ENCODE measurements around the gene GBGT1. TPM values are rescaled to one million over a fixed set of nuclear protein-coding genes. Genes with fewer than 3 reads are reported as not detected.
"Not testable (repeated sequence)": the region's sequence is repeated elsewhere in the genome, so short reads cannot be mapped to it uniquely, and the experiment has no call there.

GBGT1 gene
- 3.5 TPM for polyA plus RNA-seq (2012; ENCODE audit: missing spikeins)

DNA sequence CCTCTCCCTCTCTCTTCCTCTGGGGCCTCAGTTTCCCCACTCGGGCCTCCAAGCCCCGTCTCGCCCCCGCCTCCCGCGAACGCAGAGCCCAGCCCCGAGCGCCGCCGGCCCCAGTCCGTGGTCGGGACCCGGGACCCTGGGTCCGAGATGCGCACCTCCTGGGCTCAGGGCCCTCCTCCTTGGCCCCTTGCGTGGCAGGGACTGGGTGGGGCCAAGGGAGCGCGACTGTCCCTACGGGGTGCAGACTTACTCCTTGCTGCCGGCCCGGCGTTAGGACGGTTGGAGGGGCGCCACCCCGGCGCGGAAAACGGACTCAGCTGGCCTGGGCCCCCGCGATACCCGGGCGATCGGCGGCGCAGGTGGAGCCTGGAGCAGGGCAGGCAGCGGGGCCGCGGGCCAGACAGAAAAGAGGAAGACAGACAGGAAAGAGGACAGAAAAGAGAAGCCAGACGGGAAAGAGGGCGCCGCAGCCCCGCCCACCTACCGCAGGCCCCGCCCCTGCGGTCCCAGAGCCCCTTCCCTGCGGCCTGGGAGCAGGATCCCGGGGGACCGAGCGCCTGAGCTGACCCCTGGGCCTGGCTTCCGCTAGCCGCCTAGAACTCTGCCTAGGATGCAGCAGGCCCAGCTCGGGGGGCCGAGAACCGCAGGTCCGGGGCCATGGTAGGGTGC, at the start of gene GBGT1:
Gene GBGT1 (minus strand): TSS at position 411 of the 669 bp plus-strand sequence. CDS start 1,502 bp downstream, outside the sequence.
- TF ChIP-seq TAF1 (IDR thresholded peaks at IDR 0.05; ENCODE audit: borderline replicate concordance, low read depth, low read length) (no peak), POLR2AphosphoS5 (IDR thresholded peaks at IDR 0.05; ENCODE audit: low read depth, low read length) (no peak), POLR2A (IDR thresholded peaks at IDR 0.05; ENCODE audit: low read depth, low read length) (no peak)
- FAIRE-seq, result peak; percentile 46
- peak; percentile 61 for DNase-seq (ENCODE audit: insufficient read length)

DNA sequence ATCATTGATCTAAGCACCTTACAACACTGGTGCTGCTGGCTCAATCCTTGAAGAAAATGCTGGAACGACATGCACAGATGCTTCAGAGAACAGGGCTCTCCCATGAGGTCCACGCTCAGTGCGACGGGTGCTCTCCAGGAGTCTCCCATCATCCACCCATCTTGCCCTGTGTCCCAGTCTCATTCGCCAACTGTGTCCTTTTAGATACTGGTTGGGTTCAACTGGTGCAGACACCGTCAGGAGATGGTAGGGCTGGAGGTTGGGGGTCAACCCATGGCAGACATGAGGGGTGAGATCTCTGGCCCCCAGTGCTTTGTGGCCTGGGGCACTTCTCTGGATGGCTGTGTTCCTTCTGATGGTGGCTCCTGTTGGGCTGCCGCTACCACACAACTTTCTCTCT, 46.9 kb upstream of the GBGT1 start:
- no peak for FAIRE-seq
- DNase-seq (ENCODE audit: insufficient read length), result no peak
- TF ChIP-seq POLR2AphosphoS5 (IDR thresholded peaks at IDR 0.05; ENCODE audit: low read depth, low read length) (no peak), TAF1 (IDR thresholded peaks at IDR 0.05; ENCODE audit: borderline replicate concordance, low read depth, low read length) (no peak), POLR2A (IDR thresholded peaks at IDR 0.05; ENCODE audit: low read depth, low read length) (no peak)

DNA sequence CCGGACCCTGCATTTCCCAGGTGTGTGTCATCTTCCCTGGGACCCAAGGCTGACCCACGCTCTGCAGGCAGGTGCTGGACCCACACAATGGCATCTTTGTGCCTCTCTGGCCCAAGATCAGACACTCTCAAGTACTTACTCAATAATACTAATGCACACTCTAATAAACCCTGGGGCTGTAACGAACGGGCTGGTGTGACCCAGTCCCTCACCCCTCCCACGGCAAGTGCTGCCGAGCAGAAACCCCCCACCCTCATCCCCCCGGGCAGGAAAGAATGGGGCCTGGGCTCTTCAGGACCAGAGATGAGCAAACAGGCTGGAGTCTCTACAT, 46.5 kb upstream of the GBGT1 start:
- TF ChIP-seq POLR2AphosphoS5 (IDR thresholded peaks at IDR 0.05; ENCODE audit: low read depth, low read length), result no peak
- TF ChIP-seq POLR2A (IDR thresholded peaks at IDR 0.05; ENCODE audit: low read depth, low read length), result no peak
- TF ChIP-seq TAF1 (IDR thresholded peaks at IDR 0.05; ENCODE audit: borderline replicate concordance, low read depth, low read length), result no peak
- no peak for FAIRE-seq
- DNase-seq (ENCODE audit: insufficient read length), result no peak

DNA sequence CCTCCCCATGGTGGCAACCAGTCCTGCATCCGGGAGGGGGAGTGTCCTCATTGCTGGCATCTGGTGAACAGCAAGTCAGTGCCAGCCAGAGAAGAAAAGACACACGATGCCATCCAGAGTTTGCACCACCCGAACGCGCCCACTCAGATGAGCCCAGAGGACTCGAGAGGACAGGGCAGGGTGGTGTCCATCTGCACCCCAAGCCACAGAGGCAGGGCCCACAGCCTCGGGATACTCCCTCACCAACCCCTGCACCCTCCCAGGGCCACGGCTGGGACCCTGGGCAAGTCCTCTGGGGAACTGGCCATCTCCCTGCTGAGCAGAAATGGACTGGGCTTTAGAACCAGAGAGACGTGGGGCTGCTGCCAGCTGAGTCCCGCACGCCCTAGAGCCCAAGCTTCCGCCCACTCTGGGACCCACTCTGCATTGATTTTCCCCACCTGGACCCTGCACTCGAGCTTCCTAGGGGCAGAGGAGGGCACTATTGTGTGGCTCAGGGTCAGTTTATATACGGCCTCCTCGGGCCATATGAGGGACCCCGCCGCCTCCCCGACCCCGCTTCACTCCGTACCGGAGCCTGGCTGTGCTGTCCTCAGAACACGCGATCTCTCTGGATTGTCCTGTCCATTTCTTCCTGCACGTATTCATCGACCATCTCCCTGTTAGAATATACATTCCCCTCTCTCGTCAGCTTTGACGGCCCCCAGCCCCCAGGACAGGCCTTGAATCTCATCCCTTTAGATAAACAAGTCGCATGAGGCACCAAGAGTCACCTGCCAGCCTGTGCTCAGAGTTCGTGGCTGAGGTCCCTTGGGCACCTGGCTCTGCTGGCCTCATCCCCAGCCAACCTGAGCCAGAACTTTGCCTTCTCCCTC, 45.9 kb upstream of the GBGT1 start:
- DNase-seq (ENCODE audit: insufficient read length); FAIRE-seq: not testable (repeated sequence)

DNA sequence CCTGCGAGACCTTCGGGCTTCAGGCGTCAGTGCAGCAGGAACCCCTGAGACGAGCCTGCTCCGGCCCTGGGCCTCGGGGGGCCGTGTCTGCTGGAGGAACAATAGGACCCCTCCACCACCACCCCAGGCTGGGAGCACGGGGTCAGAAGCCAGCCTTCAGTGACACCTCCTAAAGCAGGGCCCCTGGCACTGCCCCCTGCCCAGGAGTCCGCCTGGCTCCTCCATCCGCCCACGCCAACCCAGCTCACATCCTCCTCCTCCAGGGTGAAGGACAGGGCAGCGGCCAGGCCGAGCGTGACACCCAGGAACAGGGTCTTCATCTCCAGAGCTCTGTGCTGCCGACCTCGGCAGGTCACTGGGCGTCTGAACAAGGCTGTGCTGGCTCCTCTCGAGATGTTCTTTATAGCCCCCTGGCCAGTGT, 45.2 kb upstream of the GBGT1 start, which contains the start of gene OBP2B:
Gene OBP2B (minus strand): TSS at position 371 of the 421 bp plus-strand sequence. CDS start 51 bp downstream, at position 320.
- FAIRE-seq, result not testable (repeated sequence)

DNA sequence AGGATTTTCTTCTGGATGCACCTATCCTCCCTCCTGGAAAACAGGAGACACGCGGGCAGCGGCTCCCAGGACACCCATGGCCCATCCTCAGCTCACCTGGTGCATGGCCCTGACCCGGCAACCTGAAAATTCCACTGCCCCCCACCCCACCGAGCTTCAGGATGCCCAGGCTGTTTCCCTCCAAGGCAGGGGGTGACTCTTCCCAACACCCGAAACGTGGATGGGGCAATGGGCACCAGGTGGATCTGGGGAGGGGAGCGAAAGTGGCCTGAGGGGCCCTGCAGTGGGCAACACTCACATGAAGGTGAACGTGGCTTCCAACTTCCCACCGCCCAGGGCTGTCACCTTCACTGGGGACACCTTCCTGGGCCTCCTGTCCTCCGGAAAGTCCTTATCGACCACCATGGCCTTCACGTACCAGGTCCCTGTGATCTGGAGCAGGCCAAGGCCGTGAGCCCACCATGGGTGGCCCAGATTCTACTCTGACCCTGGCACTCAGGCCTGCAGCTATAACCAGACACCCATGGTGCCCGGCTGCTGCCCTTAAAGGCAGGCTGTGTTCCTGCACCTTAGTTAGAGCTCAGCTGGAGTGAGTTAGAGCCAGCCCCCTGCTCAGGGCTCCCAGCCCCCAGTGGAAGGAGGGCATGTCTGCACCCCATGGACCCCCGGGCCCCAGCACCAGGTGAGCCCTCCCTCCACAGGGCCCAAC, 44.6 kb upstream of the GBGT1 start:
- peak; percentile 58 for FAIRE-seq
- not testable (repeated sequence) for DNase-seq (ENCODE audit: insufficient read length)

More for the DNA sequence above, 45.2 kb upstream of the GBGT1 start, which contains the start of gene OBP2B:
- not testable (repeated sequence) for DNase-seq (ENCODE audit: insufficient read length)

DNA sequence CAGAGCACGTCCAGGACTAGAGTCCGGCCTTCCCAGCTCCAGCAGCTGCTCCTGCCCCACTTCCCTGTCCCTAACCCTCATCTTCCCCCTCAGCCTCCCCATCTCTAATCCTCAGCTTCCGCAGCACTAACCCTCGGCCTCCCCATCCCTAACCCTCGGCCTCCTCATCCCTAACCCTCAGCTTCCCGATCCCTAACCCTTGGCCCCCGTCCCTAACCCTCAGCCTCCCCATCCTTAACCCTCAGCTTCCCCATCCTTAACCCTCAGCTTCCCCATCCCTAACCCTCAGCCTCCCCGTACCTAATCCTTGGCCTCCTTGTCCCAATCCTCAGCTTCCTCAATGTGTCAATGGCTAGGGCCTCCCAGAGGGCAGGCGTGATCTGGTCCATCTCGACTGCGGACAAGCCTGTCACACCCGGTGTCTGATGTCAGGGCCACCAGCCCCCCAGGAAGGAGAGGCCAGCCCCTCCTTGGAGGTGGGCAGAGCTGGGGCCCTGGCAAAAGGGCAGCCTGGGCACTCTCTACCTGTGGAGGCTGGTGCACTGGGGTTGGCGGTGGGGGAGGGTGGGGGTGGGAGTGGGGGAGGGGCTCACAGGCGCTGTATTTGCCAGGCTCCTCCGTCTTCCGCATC, 43.9 kb upstream of the GBGT1 start:
- no peak for TF ChIP-seq TAF1 (IDR thresholded peaks at IDR 0.05; ENCODE audit: borderline replicate concordance, low read depth, low read length)
- TF ChIP-seq POLR2A (IDR thresholded peaks at IDR 0.05; ENCODE audit: low read depth, low read length), result no peak
- FAIRE-seq (no peak), DNase-seq (ENCODE audit: insufficient read length) (no peak)

DNA sequence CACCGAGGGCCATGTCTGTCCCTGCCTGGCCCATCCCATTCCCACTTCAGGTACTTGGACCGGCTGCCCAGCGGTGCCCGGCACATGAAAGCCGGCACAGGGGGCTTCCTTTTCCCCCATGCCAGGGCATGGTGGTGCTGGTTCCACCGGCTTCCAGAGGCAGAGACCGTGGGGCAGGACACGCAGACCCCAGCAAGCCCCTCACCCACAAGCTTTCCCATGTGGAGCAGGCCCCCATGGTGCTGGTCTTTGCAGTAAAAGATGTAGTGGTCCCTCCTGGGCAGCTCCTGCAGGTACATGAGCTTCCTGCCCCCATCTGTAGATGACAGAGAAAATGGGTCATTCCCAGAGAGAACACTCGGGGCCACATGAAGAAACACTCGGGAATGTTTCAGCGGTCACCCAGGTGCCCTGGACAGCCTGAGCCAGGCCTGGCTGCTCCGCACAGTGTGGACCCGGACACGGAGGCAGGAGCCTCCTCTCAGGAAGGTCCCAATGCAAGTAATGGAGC, 43.4 kb upstream of the GBGT1 start:
- FAIRE-seq, result no peak

DNA sequence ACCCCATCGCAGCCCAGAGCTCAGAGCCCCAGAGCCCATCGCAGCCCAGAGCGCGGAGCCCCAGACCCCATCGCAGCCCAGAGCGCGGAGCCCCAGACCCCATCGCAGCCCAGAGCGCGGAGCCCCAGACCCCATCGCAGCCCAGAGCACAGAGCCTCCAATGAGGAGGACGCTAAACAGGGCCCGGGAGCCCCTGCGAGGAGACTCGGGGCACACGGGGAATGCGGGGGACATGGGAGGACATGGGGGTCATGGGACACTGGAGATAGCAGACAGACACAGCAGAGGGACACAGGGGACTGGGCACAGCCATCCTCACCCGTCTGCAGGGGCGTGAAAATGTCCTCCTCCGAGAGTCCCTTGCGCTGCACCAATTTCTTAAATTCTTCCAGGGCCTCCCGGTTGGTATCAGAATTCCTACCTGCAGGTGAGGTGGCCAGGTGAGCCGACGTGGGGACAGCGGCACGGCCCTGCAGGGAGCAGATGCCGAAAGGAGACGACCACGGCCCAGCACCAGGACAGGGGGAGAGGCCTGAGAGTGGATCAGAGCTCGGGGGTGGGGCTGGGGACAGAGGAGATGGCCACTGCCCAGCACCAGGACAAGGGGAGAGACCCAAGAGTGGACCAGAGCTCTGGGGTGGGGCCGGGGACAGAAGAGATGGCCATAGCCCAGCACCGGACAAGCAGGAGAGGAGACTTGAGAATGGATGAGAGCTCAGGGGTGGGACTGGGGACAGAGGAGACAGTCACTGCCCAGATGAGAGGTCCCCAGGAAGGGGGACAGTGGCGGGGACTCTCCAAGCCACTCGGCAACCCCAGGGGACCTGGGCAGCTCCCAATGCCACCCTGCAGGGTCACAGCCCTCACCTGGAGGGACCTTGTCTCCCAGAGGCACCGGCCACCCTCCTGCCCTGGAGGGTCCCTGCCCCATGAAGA, 42.5 kb upstream of the GBGT1 start:
- DNase-seq (ENCODE audit: insufficient read length) (no peak), FAIRE-seq (no peak)
- no peak for TF ChIP-seq POLR2AphosphoS5 (IDR thresholded peaks at IDR 0.05; ENCODE audit: low read depth, low read length)
- TF ChIP-seq POLR2A (IDR thresholded peaks at IDR 0.05; ENCODE audit: low read depth, low read length), result no peak
- no peak for TF ChIP-seq TAF1 (IDR thresholded peaks at IDR 0.05; ENCODE audit: borderline replicate concordance, low read depth, low read length)

More for the DNA sequence above, 43.4 kb upstream of the GBGT1 start:
- no peak for TF ChIP-seq POLR2AphosphoS5 (IDR thresholded peaks at IDR 0.05; ENCODE audit: low read depth, low read length)
- no peak for TF ChIP-seq POLR2A (IDR thresholded peaks at IDR 0.05; ENCODE audit: low read depth, low read length)
- TF ChIP-seq TAF1 (IDR thresholded peaks at IDR 0.05; ENCODE audit: borderline replicate concordance, low read depth, low read length), result no peak
- DNase-seq (ENCODE audit: insufficient read length), result no peak

DNA sequence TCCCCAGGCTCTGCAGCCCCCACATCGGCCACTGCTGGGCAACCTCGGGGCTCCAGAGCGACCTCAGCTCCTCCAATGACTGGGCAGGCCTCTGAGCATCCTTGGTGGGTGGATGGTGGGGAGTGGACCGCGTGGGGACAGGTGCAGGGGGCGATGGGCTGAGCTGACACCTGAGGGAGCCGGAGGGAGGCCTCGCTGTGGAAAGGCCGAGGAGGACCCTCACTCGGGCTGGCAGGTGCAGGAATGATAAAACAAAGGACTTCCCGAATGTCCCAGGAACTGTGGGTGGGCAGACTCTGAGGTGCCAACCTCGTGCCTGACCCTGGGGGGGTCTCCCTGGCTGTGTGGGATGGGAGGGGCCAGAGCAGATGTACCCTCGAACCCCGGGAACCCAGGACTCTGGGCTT, 41.8 kb upstream of the GBGT1 start:
- FAIRE-seq; DNase-seq (ENCODE audit: insufficient read length): not testable (repeated sequence)

DNA sequence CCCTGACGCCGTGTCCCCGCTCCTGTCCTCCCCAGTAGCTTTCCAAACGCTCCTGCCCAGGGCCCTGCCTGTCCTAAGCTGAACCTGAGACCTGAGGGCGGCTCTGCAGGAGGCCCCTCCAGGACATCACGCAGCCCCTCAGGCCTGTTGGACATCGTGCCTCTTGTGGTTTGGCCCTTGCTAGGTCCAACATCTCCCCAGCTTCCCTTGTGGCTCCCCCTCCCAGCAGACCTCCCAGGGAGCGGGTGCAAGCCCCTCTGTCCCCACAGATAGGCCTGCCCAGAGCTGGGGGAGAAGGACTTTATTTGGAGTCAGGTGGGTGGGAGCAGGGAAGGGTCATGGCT, 41.3 kb upstream of the GBGT1 start:
- TF ChIP-seq TAF1 (IDR thresholded peaks at IDR 0.05; ENCODE audit: borderline replicate concordance, low read depth, low read length), result no peak
- TF ChIP-seq POLR2AphosphoS5 (IDR thresholded peaks at IDR 0.05; ENCODE audit: low read depth, low read length), result no peak
- no peak for TF ChIP-seq POLR2A (IDR thresholded peaks at IDR 0.05; ENCODE audit: low read depth, low read length)
- no peak for DNase-seq (ENCODE audit: insufficient read length)
- no peak for FAIRE-seq
